HepG2 (cell line): ENCODE measurements around the gene MLLT11. TPM values are rescaled to one million over a fixed set of nuclear protein-coding genes. Genes with fewer than 3 reads are reported as not detected.

Experiments used
- AGO2 ChIP-seq: fragments of 200-400 bp; formaldehyde crosslinking; optimal IDR thresholded peaks from 2 replicates; pipeline ENCODE3; 2017; ENCODE audit warnings: mild to moderate bottlenecking, low read depth, low read length, moderate library complexity
- ARNT ChIP-seq: fragments of 450-650 bp; IDR thresholded peaks from 2 replicates; pipeline ENCODE4 v1.6.1; 2017
- CREB3 ChIP-seq: sonication (generic); formaldehyde crosslinking; IDR thresholded peaks from 2 replicates; pipeline ENCODE4 v1.5.0; 2020; ENCODE audit warnings: missing genetic modification reagents
- DBP ChIP-seq: sonication (generic); formaldehyde crosslinking; IDR thresholded peaks from 2 replicates; pipeline ENCODE4 v1.4.0; 2020; ENCODE audit warnings: missing genetic modification reagents; ENCODE audit errors: not compliant biosample characterization
- HCFC1 ChIP-seq: fragments of 150-350 bp; IDR thresholded peaks from 2 replicates; pipeline ENCODE4 v1.6.1; 2014; ENCODE audit warnings: low read depth, low read length
- HNRNPUL1 ChIP-seq: fragments of 200-400 bp; formaldehyde crosslinking; IDR thresholded peaks from 2 replicates; pipeline ENCODE4 v1.6.1; 2017; ENCODE audit warnings: low read depth, mild to moderate bottlenecking, low read length, moderate library complexity
- HOXA3 ChIP-seq: sonication (generic); formaldehyde crosslinking; IDR thresholded peaks from 2 replicates; pipeline ENCODE4 v1.5.0; 2020; ENCODE audit warnings: missing genetic modification reagents
- KDM2A ChIP-seq: sonication (generic); formaldehyde crosslinking; IDR thresholded peaks from 2 replicates; pipeline ENCODE4 v1.4.0; 2020; ENCODE audit warnings: low read depth, missing genetic modification reagents, borderline replicate concordance
- REST ChIP-seq, 2 experiments: IDR thresholded peaks; 2 replicates each; pipeline ENCODE4 v1.6.1; 2011 to 2012; ENCODE audit warnings: low read length in 2 of 2, borderline replicate concordance in 1 of 2, low read depth in 1 of 2, mild to moderate bottlenecking in 1 of 2, moderate library complexity in 1 of 2
- SP5 ChIP-seq: IDR thresholded peaks from 2 replicates; pipeline ENCODE4 v1.6.1; 2016; ENCODE audit warnings: low read depth, borderline replicate concordance
- SRY ChIP-seq: sonication (generic); formaldehyde crosslinking; IDR thresholded peaks from 2 replicates; pipeline ENCODE4 v1.8.0; 2022; ENCODE audit warnings: mild to moderate bottlenecking, missing genetic modification reagents
- TEAD2 ChIP-seq: sonication (generic); formaldehyde crosslinking; IDR thresholded peaks from 2 replicates; pipeline ENCODE4 v1.9.0; 2021; ENCODE audit warnings: missing genetic modification reagents
- TSC22D2 ChIP-seq: sonication (generic); formaldehyde crosslinking; IDR thresholded peaks from 2 replicates; pipeline ENCODE4 v1.5.1; 2020; ENCODE audit warnings: missing genetic modification reagents, mild to moderate bottlenecking, borderline replicate concordance
- ZGPAT ChIP-seq: IDR thresholded peaks from 2 replicates; pipeline ENCODE4 v1.6.1; 2016; ENCODE audit warnings: mild to moderate bottlenecking
- ZNF24 ChIP-seq: fragments of 450-650 bp; IDR thresholded peaks from 2 replicates; pipeline ENCODE4 v1.6.1; 2017; ENCODE audit warnings: antibody characterized with exemption, mild to moderate bottlenecking
- ZNF329 ChIP-seq: sonication (generic); formaldehyde crosslinking; IDR thresholded peaks from 2 replicates; pipeline ENCODE4 v1.9.0; 2021; ENCODE audit warnings: low read depth, mild to moderate bottlenecking, missing genetic modification reagents
- ZNF432 ChIP-seq: sonication (generic); formaldehyde crosslinking; IDR thresholded peaks from 2 replicates; pipeline ENCODE4 v1.5.0; 2020; ENCODE audit warnings: missing genetic modification reagents, mild to moderate bottlenecking, borderline replicate concordance
- ZNF501 ChIP-seq: sonication (generic); formaldehyde crosslinking; IDR thresholded peaks from 2 replicates; pipeline ENCODE4 v1.5.1; 2020; ENCODE audit warnings: mild to moderate bottlenecking, moderate library complexity, missing genetic modification reagents
- ZNF563 ChIP-seq: sonication (generic); formaldehyde crosslinking; IDR thresholded peaks from 2 replicates; pipeline ENCODE4 v1.8.0; 2022; ENCODE audit warnings: mild to moderate bottlenecking, moderate library complexity, missing genetic modification reagents
- ZNF761 ChIP-seq: sonication (generic); formaldehyde crosslinking; conservative IDR thresholded peaks from 2 replicates; pipeline ENCODE4 v1.4.0; 2020; ENCODE audit warnings: mild to moderate bottlenecking, missing genetic modification reagents
- ZNF766 ChIP-seq: sonication (generic); formaldehyde crosslinking; IDR thresholded peaks from 2 replicates; pipeline ENCODE4 v1.5.0; 2020; ENCODE audit warnings: missing genetic modification reagents, borderline replicate concordance
- ZNF768 ChIP-seq: sonication (generic); formaldehyde crosslinking; IDR thresholded peaks from 2 replicates; pipeline ENCODE4 v1.4.0; 2020; ENCODE audit warnings: missing genetic modification reagents
- ZNF883 ChIP-seq: sonication (generic); formaldehyde crosslinking; IDR thresholded peaks from 2 replicates; pipeline ENCODE4 v1.5.1; 2020; ENCODE audit warnings: mild to moderate bottlenecking, missing genetic modification reagents; ENCODE audit errors: not compliant biosample characterization
- ZSCAN30 ChIP-seq: sonication (generic); formaldehyde crosslinking; IDR thresholded peaks from 2 replicates; pipeline ENCODE4 v1.5.0; 2020; ENCODE audit warnings: mild to moderate bottlenecking, missing genetic modification reagents
- polyA plus RNA-seq, 8 experiments: library from polyadenylated mRNA; depleted of rRNA in 3 of 8; stranded (reverse) in 7 of 8; unstranded in 1 of 8; fragments of >200 nt; fragmentation: Illumina TruSeq in 4 of 8; extraction: Trizol in 4 of 8; gene quantifications; 2 replicates each; pipeline versions ENCODE4 v1.2.1 to v1.2.3, GENCODE V29; 2011 to 2016; ENCODE audit warnings: low read depth in 4 of 8, missing spikeins in 1 of 8, mixed read lengths in 1 of 8; ENCODE audit not compliant: insufficient read depth in 1 of 8
- total RNA-seq, 5 experiments: library from RNA; depleted of rRNA; stranded (reverse); fragments of >200 nt; fragmentation: Illumina TruSeq; extraction: Trizol; gene quantifications; 2 replicates each; pipeline ENCODE4 v1.2.3, GENCODE V29; 2016; ENCODE audit warnings: low read depth in 1 of 5

MLLT11 gene
- total and polyA plus RNA-seq, 2 of the 13 experiments (the other 11 are each of a cell fraction or from before 2014, with no cell fraction given): 0.21 to 0.22 TPM

- TF ChIP-seq ZNF761: no peak; the same call in 1 of the 2 replicates
- 0 out of 2 replicates have a peak, but pooled peaks have one; percentile 70 for TF ChIP-seq ZNF563 (CRISPR knock-in tag)
- peak; percentile 76; the same call in 1 of the 2 replicates for TF ChIP-seq CREB3 (CRISPR knock-in tag)
- TF ChIP-seq ZNF768 (CRISPR knock-in tag): peak; percentile 64
- peak; percentile 89 for TF ChIP-seq KDM2A
- TF ChIP-seq TEAD2: no peak
- no peak for TF ChIP-seq HNRNPUL1
- no peak for TF ChIP-seq HOXA3 (CRISPR knock-in tag)
- TF ChIP-seq DBP: no peak
- TF ChIP-seq ZNF432 (CRISPR knock-in tag): no peak
- TF ChIP-seq HCFC1: no peak
- no peak for TF ChIP-seq TSC22D2
- no peak for TF ChIP-seq REST (IDR thresholded peaks at IDR 0.05; ENCODE audit: borderline replicate concordance in 1 of 2, low read depth in 1 of 2, low read length in 2 of 2)
- peak; percentile 30 for TF ChIP-seq ZNF883
- TF ChIP-seq ZNF24: no peak
- no peak for TF ChIP-seq ARNT
- no peak for TF ChIP-seq ZNF766 (CRISPR knock-in tag)
- TF ChIP-seq ZSCAN30 (CRISPR knock-in tag): no peak
- TF ChIP-seq ZGPAT: peak; percentile 27
- TF ChIP-seq ZNF501 (CRISPR knock-in tag): peak; percentile 80; the same call in 1 of the 2 replicates
- peak; percentile 56; the same call in 1 of the 2 replicates for TF ChIP-seq SRY (CRISPR knock-in tag)
- TF ChIP-seq SP5 (CRISPR knock-in tag): no peak
- peak; percentile 80 for TF ChIP-seq AGO2
- no peak for TF ChIP-seq ZNF329 (CRISPR knock-in tag)
Observed at GRCh38 chr1:151047925-151048644, 12.1 kb upstream of the MLLT11 start (continued).
